GM06990 (cell line): ENCODE measurements around the gene FALEC.

Source experiments
- DNase-seq: peaks from one replicate; pipeline ENCODE4 v3.0.0-alpha.2; 2011; ENCODE audit not compliant: insufficient read length; ENCODE audit errors: extremely low read depth
- H3K27me3 ChIP-seq: replicated peaks from 2 replicates; pipeline ENCODE4 v1.6.0; 2011; ENCODE audit warnings: low read length; ENCODE audit not compliant: control insufficient read depth, insufficient read depth
- H3K36me3 ChIP-seq: 2 replicates; pipeline ENCODE4 v1.5.1; 2011; ENCODE audit warnings: low read length; ENCODE audit not compliant: control insufficient read depth, insufficient read depth
- H3K4me3 ChIP-seq: replicated peaks from 2 replicates; pipeline ENCODE4 v1.5.1; 2011; ENCODE audit warnings: low read depth, mild to moderate bottlenecking, control low read depth, low read length
- CTCF ChIP-seq: IDR thresholded peaks from 2 replicates; pipeline ENCODE4 v1.5.1; 2011; ENCODE audit warnings: low read length, control low read depth, mild to moderate bottlenecking, inconsistent platforms; ENCODE audit not compliant: insufficient read depth, poor library complexity, severe bottlenecking

The FALEC gene

GRCh38 chr1:150507912-150508864, 7.4 kb upstream of the FALEC start, which contains the start of gene ECM1:
TSS of gene ECM1 (plus strand) at chr1:150508109. CDS start at chr1:150508210, 101 bp downstream.
- TF ChIP-seq CTCF, result no peak
- no peaks in the 10 kb centered on the region for H3K27me3 ChIP-seq
- no peak within 1 kb of the TSS for H3K4me3 ChIP-seq
- DNase-seq, result no peak
- peaks cover 18% of the 10 kb centered on the region for H3K36me3 ChIP-seq

- Histone ChIP-seq H3K27me3 (no peaks in the 10 kb centered on the region), H3K36me3 (peaks cover 18% of the 10 kb centered on the region), H3K4me3 (no peak overlapping the region)
- no peak for TF ChIP-seq CTCF
- no peak for DNase-seq
These were observed 6.6 kb upstream of the FALEC start for GRCh38 chr1:150508982-150509381.

GRCh38 chr1:150511551-150511950, 4.0 kb upstream of the FALEC start:
- DNase-seq, result no peak
- Histone ChIP-seq H3K4me3 (no peak overlapping the region), H3K36me3 (peaks cover 1% of the 10 kb centered on the region), H3K27me3 (no peaks in the 10 kb centered on the region)
- TF ChIP-seq CTCF, result no peak

- no peak overlapping the region for H3K4me3 ChIP-seq
- DNase-seq, result no peak
- no peaks in the 10 kb centered on the region for H3K27me3 ChIP-seq
- no peaks in the 10 kb centered on the region; the same call in none of the 2 replicates for H3K36me3 ChIP-seq
- no peak for TF ChIP-seq CTCF
These were observed 3.4 kb upstream of the FALEC start for GRCh38 chr1:150511985-150512660.

GRCh38 chr1:150512846-150513245, 2.7 kb upstream of the FALEC start:
- Histone ChIP-seq H3K4me3 (no peak overlapping the region), H3K27me3 (no peaks in the 10 kb centered on the region), H3K36me3 (no peaks in the 10 kb centered on the region; the same call in none of the 2 replicates)
- no peak for DNase-seq
- TF ChIP-seq CTCF, result no peak
